Measurements from ENCODE around the gene MBNL3. TPM values are rescaled to one million over a fixed set of nuclear protein-coding genes. Genes with fewer than 3 reads are reported as not detected.

The MBNL3 gene
- polyA plus RNA-seq, 4 donors = 2.7 to 20.3 (median 5.0) TPM

DNA sequence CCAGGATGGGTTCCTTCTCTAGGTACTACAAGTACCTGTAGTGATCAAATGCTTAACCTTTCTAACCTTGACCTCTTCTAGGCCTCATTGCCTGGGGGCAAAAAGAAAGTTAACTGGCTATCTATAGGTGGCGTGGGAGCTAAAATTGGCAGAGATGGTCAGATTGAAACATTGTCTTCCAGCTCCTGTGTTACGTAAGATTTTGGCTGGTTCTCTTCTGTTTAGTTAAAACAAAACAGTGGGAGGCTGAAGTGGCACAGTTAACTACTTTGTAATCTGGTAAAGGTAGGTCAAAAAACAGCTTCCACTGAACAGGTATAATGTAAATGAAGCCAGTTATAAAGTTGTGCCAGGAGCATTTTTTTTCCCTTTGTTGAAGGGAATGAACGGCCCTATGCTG lies 115.2 kb downstream of the MBNL3 start:
- DNase-seq (no peak), FAIRE-seq (no peak)
- no peaks in the 10 kb centered on the region for H3K36me3 ChIP-seq (ENCODE audit: control insufficient read depth in 3 of 3, insufficient read depth in 2 of 3, low read depth in 1 of 3, low read length in 3 of 3)
- no peak overlapping the region for H3K27ac ChIP-seq (ENCODE audit: low read depth in 1 of 3, low read length in 2 of 3)
- WGBS, 3 donors = 78 to 90% (median 89%) methylated on average over 3 of the region's 3 CpGs
- H3K4me1 ChIP-seq (ENCODE audit: control insufficient read depth in 3 of 3, insufficient read depth in 2 of 3, low read depth in 1 of 3, low read length in 2 of 3) = peaks cover 0 to 6% (median 0%) of the 10 kb centered on the region in 3 donors
- no peak overlapping the region for H3K4me3 ChIP-seq (ENCODE audit: low read depth in 1 of 3, low read length in 3 of 3)
- no peaks in the 10 kb centered on the region for H3K9me3 ChIP-seq (ENCODE audit: control insufficient read depth in 2 of 2, insufficient read depth in 1 of 2, low read depth in 1 of 2, low read length in 1 of 2)
- H3K27me3 ChIP-seq (ENCODE audit: control insufficient read depth in 3 of 3, insufficient read depth in 3 of 3, low read length in 3 of 3) = no peaks in the 10 kb centered on the region

DNA sequence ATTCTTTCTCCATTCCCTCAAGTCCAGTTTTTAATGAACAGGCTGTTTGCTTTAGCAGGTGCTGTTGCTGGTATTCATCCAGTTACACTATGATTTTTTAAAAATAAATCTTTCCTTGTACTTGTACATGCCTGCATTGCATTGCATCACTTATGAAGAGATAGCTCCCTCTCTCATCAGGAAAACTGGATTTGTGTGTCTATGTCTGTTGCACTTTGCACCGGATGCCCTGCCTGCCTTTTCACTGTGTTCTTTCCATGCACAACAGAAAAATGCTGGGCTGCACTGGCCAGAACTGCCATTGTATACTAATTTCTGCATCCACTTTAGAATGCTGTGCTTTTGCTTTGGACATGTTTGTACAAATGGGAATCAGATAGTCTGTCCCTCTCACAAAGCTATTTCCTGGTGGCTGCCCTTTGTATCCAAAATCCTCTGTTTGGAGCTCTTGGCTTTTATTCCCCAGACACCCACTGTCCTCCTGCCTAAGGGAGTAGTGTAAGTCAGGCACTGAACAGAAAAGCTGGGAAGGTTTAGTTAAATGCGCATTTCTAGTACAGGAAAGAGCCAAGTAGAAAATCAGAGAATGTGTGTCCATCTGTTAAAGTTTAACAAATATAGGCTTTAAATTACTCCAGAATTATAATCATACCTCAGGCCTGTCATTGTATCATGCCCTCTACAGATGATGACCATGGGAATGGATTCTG lies 119.1 kb downstream of the MBNL3 start:
- H3K4me1 ChIP-seq (ENCODE audit: control insufficient read depth in 3 of 3, insufficient read depth in 2 of 3, low read depth in 1 of 3, low read length in 2 of 3) = peaks cover 0 to 6% (median 0%) of the 10 kb centered on the region in 3 donors
- no peaks in the 10 kb centered on the region for H3K36me3 ChIP-seq (ENCODE audit: control insufficient read depth in 3 of 3, insufficient read depth in 2 of 3, low read depth in 1 of 3, low read length in 3 of 3)
- 83 to 93% (median 90%) methylated on average over 2 of the region's 2 CpGs for WGBS, 3 donors
- no peak for FAIRE-seq
- H3K27ac ChIP-seq (ENCODE audit: low read depth in 1 of 3, low read length in 2 of 3) = no peak overlapping the region
- H3K9me3 ChIP-seq (ENCODE audit: control insufficient read depth in 2 of 2, insufficient read depth in 1 of 2, low read depth in 1 of 2, low read length in 1 of 2) = no peaks in the 10 kb centered on the region
- no peak overlapping the region for H3K4me3 ChIP-seq (ENCODE audit: low read depth in 1 of 3, low read length in 3 of 3)
- H3K27me3 ChIP-seq (ENCODE audit: control insufficient read depth in 3 of 3, insufficient read depth in 3 of 3, low read length in 3 of 3) = no peaks in the 10 kb centered on the region
- no peak for DNase-seq

GRCh38 chrX:132367984-132368383 lies 120.9 kb downstream of the MBNL3 start:
- H3K27ac ChIP-seq (ENCODE audit: low read depth in 1 of 3, low read length in 2 of 3) = no peak overlapping the region
- peaks cover 0 to 6% (median 0%) of the 10 kb centered on the region in 3 donors for H3K4me1 ChIP-seq (ENCODE audit: control insufficient read depth in 3 of 3, insufficient read depth in 2 of 3, low read depth in 1 of 3, low read length in 2 of 3)
- no peaks in the 10 kb centered on the region for H3K9me3 ChIP-seq (ENCODE audit: control insufficient read depth in 2 of 2, insufficient read depth in 1 of 2, low read depth in 1 of 2, low read length in 1 of 2)
- no peaks in the 10 kb centered on the region for H3K27me3 ChIP-seq (ENCODE audit: control insufficient read depth in 3 of 3, insufficient read depth in 3 of 3, low read length in 3 of 3)
- no peak overlapping the region for H3K4me3 ChIP-seq (ENCODE audit: low read depth in 1 of 3, low read length in 3 of 3)
- FAIRE-seq (no peak), DNase-seq (no peak)
- no peaks in the 10 kb centered on the region for H3K36me3 ChIP-seq (ENCODE audit: control insufficient read depth in 3 of 3, insufficient read depth in 2 of 3, low read depth in 1 of 3, low read length in 3 of 3)

DNA sequence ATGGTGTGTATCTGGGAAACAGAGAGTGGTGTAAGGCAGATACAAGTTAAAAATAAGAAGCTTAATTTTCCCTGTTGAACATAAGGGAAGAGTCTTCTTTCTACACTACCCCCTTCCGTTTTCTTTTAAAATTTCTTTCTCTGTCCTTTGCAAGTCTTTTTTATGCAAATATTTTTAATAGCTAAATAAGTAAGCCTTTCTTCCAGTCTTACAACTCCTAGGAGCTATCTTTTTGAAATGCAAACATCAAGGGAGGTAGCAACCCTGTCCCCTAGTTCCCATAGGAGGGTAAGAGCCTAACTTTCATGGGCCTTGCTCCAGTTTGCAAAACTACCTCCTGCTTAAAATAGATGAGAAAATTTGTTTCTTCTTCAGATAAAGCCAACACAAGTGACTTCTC lies 121.5 kb downstream of the MBNL3 start:
- H3K4me3 ChIP-seq (ENCODE audit: low read depth in 1 of 3, low read length in 3 of 3) = no peak overlapping the region
- 59 to 92% (median 85%) methylated on average over 1 of the region's 1 CpG for WGBS, 3 donors
- no peaks in the 10 kb centered on the region for H3K27me3 ChIP-seq (ENCODE audit: control insufficient read depth in 3 of 3, insufficient read depth in 3 of 3, low read length in 3 of 3)
- no peak overlapping the region for H3K27ac ChIP-seq (ENCODE audit: low read depth in 1 of 3, low read length in 2 of 3)
- DNase-seq (no peak), FAIRE-seq (no peak)
- H3K4me1 ChIP-seq (ENCODE audit: control insufficient read depth in 3 of 3, insufficient read depth in 2 of 3, low read depth in 1 of 3, low read length in 2 of 3) = peaks cover 0 to 6% (median 0%) of the 10 kb centered on the region in 3 donors
- no peaks in the 10 kb centered on the region for H3K36me3 ChIP-seq (ENCODE audit: control insufficient read depth in 3 of 3, insufficient read depth in 2 of 3, low read depth in 1 of 3, low read length in 3 of 3)
- no peaks in the 10 kb centered on the region for H3K9me3 ChIP-seq (ENCODE audit: control insufficient read depth in 2 of 2, insufficient read depth in 1 of 2, low read depth in 1 of 2, low read length in 1 of 2)

- no peak for FAIRE-seq
- H3K9me3 ChIP-seq (ENCODE audit: control insufficient read depth in 2 of 2, insufficient read depth in 1 of 2, low read depth in 1 of 2, low read length in 1 of 2) = no peaks in the 10 kb centered on the region
- peaks cover 0 to 6% (median 0%) of the 10 kb centered on the region in 3 donors for H3K4me1 ChIP-seq (ENCODE audit: control insufficient read depth in 3 of 3, insufficient read depth in 2 of 3, low read depth in 1 of 3, low read length in 2 of 3)
Measured at GRCh38 chrX:132365490-132365889, 123.3 kb downstream of the MBNL3 start.

GRCh38 chrX:132364313-132364712 lies 124.5 kb downstream of the MBNL3 start:
- H3K27ac ChIP-seq (ENCODE audit: low read depth in 1 of 3, low read length in 2 of 3) = no peak overlapping the region
- DNase-seq = no peak
- no peaks in the 10 kb centered on the region for H3K9me3 ChIP-seq (ENCODE audit: control insufficient read depth in 2 of 2, insufficient read depth in 1 of 2, low read depth in 1 of 2, low read length in 1 of 2)
- H3K36me3 ChIP-seq (ENCODE audit: control insufficient read depth in 3 of 3, insufficient read depth in 2 of 3, low read depth in 1 of 3, low read length in 3 of 3) = no peaks in the 10 kb centered on the region
- WGBS, 3 donors = 86 to 97% (median 90%) methylated on average over 3 of the region's 3 CpGs
- H3K4me3 ChIP-seq (ENCODE audit: low read depth in 1 of 3, low read length in 3 of 3) = no peak overlapping the region
- no peak for FAIRE-seq
- H3K27me3 ChIP-seq (ENCODE audit: control insufficient read depth in 3 of 3, insufficient read depth in 3 of 3, low read length in 3 of 3) = no peaks in the 10 kb centered on the region
- peaks cover 0 to under 1% (median 0%) of the 10 kb centered on the region in 3 donors for H3K4me1 ChIP-seq (ENCODE audit: control insufficient read depth in 3 of 3, insufficient read depth in 2 of 3, low read depth in 1 of 3, low read length in 2 of 3)

More at GRCh38 chrX:132365490-132365889, 123.3 kb downstream of the MBNL3 start:
- DNase-seq = no peak
- Histone ChIP-seq H3K4me3 (ENCODE audit: low read depth in 1 of 3, low read length in 3 of 3) (no peak overlapping the region), H3K36me3 (ENCODE audit: control insufficient read depth in 3 of 3, insufficient read depth in 2 of 3, low read depth in 1 of 3, low read length in 3 of 3) (no peaks in the 10 kb centered on the region), H3K27me3 (ENCODE audit: control insufficient read depth in 3 of 3, insufficient read depth in 3 of 3, low read length in 3 of 3) (no peaks in the 10 kb centered on the region), H3K27ac (ENCODE audit: low read depth in 1 of 3, low read length in 2 of 3) (no peak overlapping the region)

DNA sequence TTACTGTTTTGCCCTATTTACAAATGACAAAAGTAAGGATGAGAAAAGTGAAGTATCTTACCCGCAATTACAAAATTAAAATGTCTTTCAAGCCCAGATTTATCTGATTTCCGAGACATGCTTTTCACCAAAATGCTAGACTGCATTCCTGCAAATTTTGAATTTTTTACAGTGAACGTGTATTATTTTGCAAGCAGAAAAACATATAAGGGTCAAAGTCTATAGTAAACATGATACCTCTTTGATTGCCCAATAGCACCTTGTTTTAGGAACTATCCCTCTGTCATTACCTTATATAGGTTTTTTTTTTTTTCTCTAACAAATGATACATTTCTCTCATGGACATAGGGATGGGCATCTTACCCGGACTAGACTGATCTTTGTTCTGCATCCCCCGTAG lies 135.4 kb downstream of the MBNL3 start:
- Histone ChIP-seq H3K4me3 (ENCODE audit: low read depth in 1 of 3, low read length in 3 of 3) (no peak overlapping the region), H3K27me3 (ENCODE audit: control insufficient read depth in 3 of 3, insufficient read depth in 3 of 3, low read length in 3 of 3) (no peaks in the 10 kb centered on the region), H3K36me3 (ENCODE audit: control insufficient read depth in 3 of 3, insufficient read depth in 2 of 3, low read depth in 1 of 3, low read length in 3 of 3) (no peaks in the 10 kb centered on the region), H3K4me1 (ENCODE audit: control insufficient read depth in 3 of 3, insufficient read depth in 2 of 3, low read depth in 1 of 3, low read length in 2 of 3) (no peaks in the 10 kb centered on the region), H3K27ac (ENCODE audit: low read depth in 1 of 3, low read length in 2 of 3) (no peak overlapping the region), H3K9me3 (ENCODE audit: control insufficient read depth in 2 of 2, insufficient read depth in 1 of 2, low read depth in 1 of 2, low read length in 1 of 2) (no peaks in the 10 kb centered on the region)
- no peak for DNase-seq
- WGBS, 3 donors = 72 to 92% (median 77%) methylated on average over 5 of the region's 5 CpGs
- no peak for FAIRE-seq

- WGBS, 3 donors = 83 to 100% (median 86%) methylated on average over 2 of the region's 2 CpGs
- FAIRE-seq = no peak
- no peak for DNase-seq
- no peaks in the 10 kb centered on the region for H3K27me3 ChIP-seq (ENCODE audit: control insufficient read depth in 3 of 3, insufficient read depth in 3 of 3, low read length in 3 of 3)
- no peaks in the 10 kb centered on the region for H3K4me1 ChIP-seq (ENCODE audit: control insufficient read depth in 3 of 3, insufficient read depth in 2 of 3, low read depth in 1 of 3, low read length in 2 of 3)
- H3K4me3 ChIP-seq (ENCODE audit: low read depth in 1 of 3, low read length in 3 of 3) = no peak overlapping the region
- H3K27ac ChIP-seq (ENCODE audit: low read depth in 1 of 3, low read length in 2 of 3) = no peak overlapping the region
- no peaks in the 10 kb centered on the region for H3K9me3 ChIP-seq (ENCODE audit: control insufficient read depth in 2 of 2, insufficient read depth in 1 of 2, low read depth in 1 of 2, low read length in 1 of 2)
- no peaks in the 10 kb centered on the region for H3K36me3 ChIP-seq (ENCODE audit: control insufficient read depth in 3 of 3, insufficient read depth in 2 of 3, low read depth in 1 of 3, low read length in 3 of 3)
Measured at GRCh38 chrX:132336172-132336571, 152.7 kb downstream of the MBNL3 start.

GRCh38 chrX:132333351-132333750 lies 155.5 kb downstream of the MBNL3 start:
- 61 to 67% (median 65%) methylated on average over 4 of the region's 4 CpGs for WGBS, 3 donors
- H3K36me3 ChIP-seq (ENCODE audit: control insufficient read depth in 3 of 3, insufficient read depth in 2 of 3, low read depth in 1 of 3, low read length in 3 of 3) = no peaks in the 10 kb centered on the region
- no peaks in the 10 kb centered on the region for H3K9me3 ChIP-seq (ENCODE audit: control insufficient read depth in 2 of 2, insufficient read depth in 1 of 2, low read depth in 1 of 2, low read length in 1 of 2)
- DNase-seq (no peak), FAIRE-seq (no peak)
- no peaks in the 10 kb centered on the region for H3K4me1 ChIP-seq (ENCODE audit: control insufficient read depth in 3 of 3, insufficient read depth in 2 of 3, low read depth in 1 of 3, low read length in 2 of 3)
- H3K27me3 ChIP-seq (ENCODE audit: control insufficient read depth in 3 of 3, insufficient read depth in 3 of 3, low read length in 3 of 3) = no peaks in the 10 kb centered on the region
- H3K4me3 ChIP-seq (ENCODE audit: low read depth in 1 of 3, low read length in 3 of 3) = no peak overlapping the region
- H3K27ac ChIP-seq (ENCODE audit: low read depth in 1 of 3, low read length in 2 of 3) = no peak overlapping the region

Measured in small intestine (tissue), 7 donors.